ENCODE data around the gene TEAD2. TPM values are rescaled to one million over a fixed set of nuclear protein-coding genes. Genes with fewer than 3 reads are reported as not detected.

The TEAD2 gene
- total and polyA plus RNA-seq, 2 donors (not counting 1 experiment from before 2014, with no cell fraction given), result 5.8 to 12.0 TPM

DNA sequence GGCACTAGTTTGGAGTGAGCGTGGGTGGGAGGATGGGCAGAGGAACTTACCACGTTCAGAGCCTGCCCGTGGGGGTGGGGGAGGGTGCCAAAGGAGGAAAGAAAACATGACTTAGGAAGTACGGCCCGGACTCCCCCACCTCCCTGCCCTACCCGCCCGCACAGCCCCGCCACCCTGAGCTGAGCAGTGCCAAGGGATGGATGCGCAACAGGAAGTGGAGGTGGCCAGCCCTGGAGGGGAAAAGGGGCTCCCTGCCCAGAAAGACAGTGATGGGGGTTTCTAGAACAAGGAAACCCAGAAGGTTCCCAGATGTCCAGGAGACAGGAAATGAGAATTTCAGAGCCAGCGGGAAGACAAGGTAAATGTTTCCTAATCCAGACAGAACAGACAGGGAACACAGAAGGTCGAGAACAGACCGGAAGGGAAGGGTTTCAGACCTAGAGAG, 6.3 kb downstream of the TEAD2 start:
- ChIA-PET CTCF (interaction anchor here (1.1 kb wide), 1 partner anchor 55 kb away, joined by 5 read pairs; no protein-coding TSS in a partner anchor), POLR2A (interaction anchor here (0.5 to 4.5 kb wide), 6 partner anchors 9 to 37 kb away, joined by 3 to 33 read pairs (median 4); no protein-coding TSS in a partner anchor)
- Histone ChIP-seq H3K27ac (ENCODE audit: low read length in 2 of 2) (peak overlapping the region in 1 of 2 donors; percentile 29), H3K27me3 (replicated peaks in 1 of 4; ENCODE audit: control extremely low read depth in 1 of 4, control insufficient read depth in 3 of 4, insufficient read depth in 4 of 4, low read length in 3 of 4) (no peaks in the 10 kb centered on the region), H3K4me1 (ENCODE audit: control insufficient read depth in 2 of 2, insufficient read depth in 2 of 2, low read length in 2 of 2) (peaks cover 41 to 60% of the 10 kb centered on the region in 2 donors), H3K4me2 (replicated peaks; ENCODE audit: low read depth, low read length, poor library complexity, severe bottlenecking) (peak overlapping the region; percentile 71), H3K9ac (ENCODE audit: low read length) (peak overlapping the region; percentile 48), H3K9me3 (ENCODE audit: control extremely low read depth in 1 of 3, control insufficient read depth in 2 of 3, insufficient read depth in 1 of 3, low read length in 2 of 3) (no peaks in the 10 kb centered on the region), H3K79me2 (ENCODE audit: control insufficient read depth, insufficient read depth, low read length) (no peaks in the 10 kb centered on the region), H2AFZ (ENCODE audit: insufficient read depth, low read depth, low read length, poor library complexity, severe bottlenecking) (no peak overlapping the region), H4K20me1 (ENCODE audit: control insufficient read depth, insufficient read depth, low read length, poor library complexity, severe bottlenecking) (no peaks in the 10 kb centered on the region), H3K4me3 (ENCODE audit: control extremely low read depth in 1 of 5, extremely low read depth in 1 of 5, insufficient read depth in 1 of 5, low read depth in 2 of 5, low read length in 4 of 5) (peak overlapping the region in 3 of 5 experiments; percentile 31 to 54 (median 47)), H3K36me3 (replicated peaks in 1 of 2; ENCODE audit: control extremely low read depth in 1 of 2, control insufficient read depth in 1 of 2, extremely low read depth in 1 of 2, insufficient read depth in 2 of 2, low read length in 1 of 2) (no peaks in the 10 kb centered on the region)
- Mint-ChIP-seq H3K4me3 (peak overlapping the region; percentile 74), H3K4me1 (peaks cover 67% of the 10 kb centered on the region), H3K27ac (peak overlapping the region; percentile 89), H3K9me3 (ENCODE audit: insufficient read depth) (no peaks in the 10 kb centered on the region), H3K27me3 (no peaks in the 10 kb centered on the region)
- TF ChIP-seq, protein P1, sequence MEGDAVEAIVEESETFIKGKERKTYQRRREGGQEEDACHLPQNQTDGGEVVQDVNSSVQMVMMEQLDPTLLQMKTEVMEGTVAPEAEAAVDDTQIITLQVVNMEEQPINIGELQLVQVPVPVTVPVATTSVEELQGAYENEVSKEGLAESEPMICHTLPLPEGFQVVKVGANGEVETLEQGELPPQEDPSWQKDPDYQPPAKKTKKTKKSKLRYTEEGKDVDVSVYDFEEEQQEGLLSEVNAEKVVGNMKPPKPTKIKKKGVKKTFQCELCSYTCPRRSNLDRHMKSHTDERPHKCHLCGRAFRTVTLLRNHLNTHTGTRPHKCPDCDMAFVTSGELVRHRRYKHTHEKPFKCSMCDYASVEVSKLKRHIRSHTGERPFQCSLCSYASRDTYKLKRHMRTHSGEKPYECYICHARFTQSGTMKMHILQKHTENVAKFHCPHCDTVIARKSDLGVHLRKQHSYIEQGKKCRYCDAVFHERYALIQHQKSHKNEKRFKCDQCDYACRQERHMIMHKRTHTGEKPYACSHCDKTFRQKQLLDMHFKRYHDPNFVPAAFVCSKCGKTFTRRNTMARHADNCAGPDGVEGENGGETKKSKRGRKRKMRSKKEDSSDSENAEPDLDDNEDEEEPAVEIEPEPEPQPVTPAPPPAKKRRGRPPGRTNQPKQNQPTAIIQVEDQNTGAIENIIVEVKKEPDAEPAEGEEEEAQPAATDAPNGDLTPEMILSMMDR (IDR thresholded peaks at IDR 0.05), result no peak
- TF ChIP-seq EZH2 (IDR thresholded peaks at IDR 0.05; ENCODE audit: borderline replicate concordance, insufficient read depth, low read depth, low read length, poor library complexity, severe bottlenecking), result no peak
- DNase-seq, result no peak
- intact Hi-C loops (cut with micrococcal nuclease), result no loop called here
- ATAC-seq (ENCODE audit: low read depth), result peak; percentile 11
- 0% methylated on average over 1 of the region's 12 CpGs for WGBS (ENCODE audit: insufficient coverage)

DNA sequence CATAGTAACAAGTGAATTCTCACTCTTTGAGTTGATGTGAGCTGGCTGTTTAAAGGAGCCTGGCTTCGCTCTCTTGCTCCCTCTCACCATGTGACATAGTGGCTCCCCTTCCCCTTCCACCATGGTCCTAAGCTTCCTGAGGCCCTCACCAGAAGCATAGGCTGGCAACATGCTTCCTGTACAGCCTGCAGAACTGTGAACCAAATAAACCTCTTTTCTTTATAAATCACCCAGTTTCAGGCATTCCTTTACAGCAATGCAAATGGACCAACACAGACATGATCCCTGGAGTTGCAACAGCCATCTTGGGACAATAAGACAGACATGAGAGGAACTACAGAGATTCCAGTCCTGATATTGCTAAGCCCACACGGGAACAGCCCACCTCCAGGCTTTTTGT, 12.6 kb downstream of the TEAD2 start:
- TF ChIP-seq, protein P1 (IDR thresholded peaks at IDR 0.05), result no peak
- intact Hi-C loops (cut with micrococcal nuclease), result no loop called here
- ATAC-seq (ENCODE audit: low read depth), result no peak
- CTCF ChIA-PET, result interaction anchor here (1.1 to 2.7 kb wide), 2 partner anchors 8 to 23 kb away, joined by 4 to 8 read pairs; no protein-coding TSS in a partner anchor
- peak overlapping the region; percentile 50 for H3K27ac Mint-ChIP-seq
- Histone ChIP-seq H3K27me3 (replicated peaks in 1 of 4; ENCODE audit: control extremely low read depth in 1 of 4, control insufficient read depth in 3 of 4, insufficient read depth in 4 of 4, low read length in 3 of 4) (no peaks in the 10 kb centered on the region), H3K79me2 (ENCODE audit: control insufficient read depth, insufficient read depth, low read length) (no peaks in the 10 kb centered on the region), H3K9me3 (ENCODE audit: control extremely low read depth in 1 of 3, control insufficient read depth in 2 of 3, insufficient read depth in 1 of 3, low read length in 2 of 3) (peaks cover 0 to 5% (median 0%) of the 10 kb centered on the region in 3 donors), H3K36me3 (replicated peaks in 1 of 2; ENCODE audit: control extremely low read depth in 1 of 2, control insufficient read depth in 1 of 2, extremely low read depth in 1 of 2, insufficient read depth in 2 of 2, low read length in 1 of 2) (peaks cover 0 to 7% of the 10 kb centered on the region in 2 experiments), H3K27ac (ENCODE audit: low read length in 2 of 2) (no peak overlapping the region), H3K9ac (ENCODE audit: low read length) (no peak overlapping the region), H3K4me2 (replicated peaks; ENCODE audit: low read depth, low read length, poor library complexity, severe bottlenecking) (no peak overlapping the region), H4K20me1 (ENCODE audit: control insufficient read depth, insufficient read depth, low read length, poor library complexity, severe bottlenecking) (no peaks in the 10 kb centered on the region), H3K4me3 (ENCODE audit: control extremely low read depth in 1 of 5, extremely low read depth in 1 of 5, insufficient read depth in 1 of 5, low read depth in 2 of 5, low read length in 4 of 5) (no peak overlapping the region), H2AFZ (ENCODE audit: insufficient read depth, low read depth, low read length, poor library complexity, severe bottlenecking) (no peak overlapping the region), H3K4me1 (ENCODE audit: control insufficient read depth in 2 of 2, insufficient read depth in 2 of 2, low read length in 2 of 2) (peaks cover 6 to 44% of the 10 kb centered on the region in 2 donors)
- no CpG with 5 or more reads among the region's 2 CpGs for WGBS (ENCODE audit: insufficient coverage)
- H3K4me3 Mint-ChIP-seq, result no peak overlapping the region
- no peaks in the 10 kb centered on the region for H3K9me3 Mint-ChIP-seq (ENCODE audit: insufficient read depth)
- POLR2A ChIA-PET, result interaction anchor here (0.6 to 1.2 kb wide), 5 partner anchors 9 to 41 kb away, joined by 3 to 9 read pairs (median 4); partner anchors contain the start of gene CD37
- no peaks in the 10 kb centered on the region for H3K27me3 Mint-ChIP-seq
- H3K4me1 Mint-ChIP-seq, result peaks cover 43% of the 10 kb centered on the region
- DNase-seq, result no peak

Measured in B cell (primary cell).